ENCODE measurements around the gene QPCT. TPM values are rescaled to one million over a fixed set of nuclear protein-coding genes. Genes with fewer than 3 reads are reported as not detected.
"Not testable (repeated sequence)": the region's sequence is repeated elsewhere in the genome, so short reads cannot be mapped to it uniquely, and the experiment has no call there.

Gene QPCT
- total RNA-seq, 1 donor from 2014 or later, result 2.7 TPM

DNA sequence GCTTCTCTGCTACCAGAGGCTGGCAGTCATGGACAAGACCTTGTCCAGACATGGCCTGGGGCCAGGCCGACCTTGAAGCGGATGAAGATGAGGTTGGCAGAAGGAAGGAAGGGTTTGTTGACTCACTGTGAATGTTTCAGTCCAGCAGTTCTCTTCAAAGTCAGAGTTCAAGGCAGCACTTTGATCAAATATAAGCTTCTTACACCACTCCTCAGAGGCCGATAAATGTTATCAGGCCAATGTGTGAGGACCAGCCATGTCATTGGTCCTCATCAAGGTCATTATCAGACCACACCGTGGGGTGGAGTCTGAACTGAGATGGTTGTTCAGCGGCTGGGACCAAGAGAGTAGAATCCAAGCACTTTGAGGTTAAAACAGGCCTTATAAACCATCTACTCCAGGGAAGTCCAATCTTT, 35.5 kb downstream of the QPCT start:
- no peaks in the 10 kb centered on the region for H3K36me3 Mint-ChIP-seq (ENCODE audit: insufficient read depth)
- H3K27ac Mint-ChIP-seq, result no peak overlapping the region
- H3K9me3 Mint-ChIP-seq (ENCODE audit: low read depth), result no peaks in the 10 kb centered on the region
- no peaks in the 10 kb centered on the region for H3K4me1 Mint-ChIP-seq (ENCODE audit: low read depth)
- no peak overlapping the region for H3K4me3 Mint-ChIP-seq (ENCODE audit: low read depth)
- peaks cover 8% of the 10 kb centered on the region for H3K27me3 Mint-ChIP-seq
- TF ChIP-seq CTCF (IDR thresholded peaks at IDR 0.05; ENCODE audit: unreplicated experiment), result no peak
- no peak for DNase-seq (ENCODE audit: low spot score, unreplicated experiment)

GRCh38 chr2:37380787-37381186, 36.4 kb downstream of the QPCT start:
- H3K4me3 Mint-ChIP-seq (ENCODE audit: low read depth); H3K4me1 Mint-ChIP-seq (ENCODE audit: low read depth); H3K27me3 Mint-ChIP-seq; H3K9me3 Mint-ChIP-seq (ENCODE audit: low read depth); H3K27ac Mint-ChIP-seq; DNase-seq (ENCODE audit: low spot score, unreplicated experiment); H3K36me3 Mint-ChIP-seq (ENCODE audit: insufficient read depth): not testable (repeated sequence)

DNA sequence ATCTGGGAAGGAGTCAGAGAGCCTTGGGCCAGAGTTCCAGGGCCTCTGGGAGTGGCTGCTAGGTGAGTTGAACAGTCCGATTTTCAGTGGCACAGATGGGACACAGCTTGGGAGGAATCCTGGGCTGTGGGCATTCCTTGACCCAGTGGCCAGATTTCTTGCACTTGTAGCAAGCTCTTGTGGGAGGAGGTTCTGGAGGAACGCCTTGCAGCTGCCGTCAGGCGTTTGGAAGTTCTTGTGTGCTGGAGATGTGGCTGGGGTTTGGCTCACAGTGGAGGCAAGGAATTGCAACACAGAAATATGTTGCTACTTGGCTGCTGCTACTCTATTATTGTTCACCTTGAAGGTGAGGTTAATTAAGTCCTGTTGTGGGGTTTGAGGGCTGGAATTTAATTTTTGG, 39.8 kb downstream of the QPCT start:
- H3K4me1 Mint-ChIP-seq (ENCODE audit: low read depth); DNase-seq (ENCODE audit: low spot score, unreplicated experiment); H3K9me3 Mint-ChIP-seq (ENCODE audit: low read depth); H3K4me3 Mint-ChIP-seq (ENCODE audit: low read depth); H3K36me3 Mint-ChIP-seq (ENCODE audit: insufficient read depth); H3K27me3 Mint-ChIP-seq; H3K27ac Mint-ChIP-seq: not testable (repeated sequence)

DNA sequence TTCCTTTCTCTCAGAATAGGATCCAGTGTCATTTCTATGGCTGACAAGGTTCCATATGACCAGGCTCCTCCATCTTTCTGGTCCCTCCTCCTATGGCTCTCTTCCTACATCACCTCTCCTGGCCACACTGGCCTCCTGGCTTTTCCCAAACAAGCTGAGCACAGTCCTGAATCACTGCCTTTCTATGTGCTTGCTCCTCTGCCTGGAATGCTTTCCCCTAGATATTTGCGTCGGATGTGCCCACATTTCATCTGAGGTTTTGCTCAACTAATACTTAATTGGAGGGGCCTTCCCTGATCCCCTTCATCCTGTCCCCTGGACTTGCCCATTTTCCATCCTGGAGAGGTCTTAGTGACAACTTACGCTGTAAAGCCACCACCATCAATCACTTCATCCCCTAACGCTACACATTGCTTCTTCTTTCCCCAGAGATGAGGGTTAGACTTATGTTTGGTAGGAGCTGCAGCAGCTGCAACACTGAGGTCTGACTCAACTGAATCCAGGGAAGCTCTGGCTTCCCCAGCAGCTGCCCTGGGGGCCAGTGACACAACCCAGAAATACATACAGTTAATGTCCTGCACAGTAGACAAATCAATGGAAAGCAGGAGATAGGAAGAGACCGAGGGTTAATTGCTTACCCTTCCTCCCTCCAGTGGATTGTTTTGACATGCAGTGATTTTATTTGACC, 42.9 kb downstream of the QPCT start:
- no peak for DNase-seq (ENCODE audit: low spot score, unreplicated experiment)
- Mint-ChIP-seq H3K9me3 (ENCODE audit: low read depth) (no peaks in the 10 kb centered on the region), H3K4me1 (ENCODE audit: low read depth) (no peaks in the 10 kb centered on the region)

DNA sequence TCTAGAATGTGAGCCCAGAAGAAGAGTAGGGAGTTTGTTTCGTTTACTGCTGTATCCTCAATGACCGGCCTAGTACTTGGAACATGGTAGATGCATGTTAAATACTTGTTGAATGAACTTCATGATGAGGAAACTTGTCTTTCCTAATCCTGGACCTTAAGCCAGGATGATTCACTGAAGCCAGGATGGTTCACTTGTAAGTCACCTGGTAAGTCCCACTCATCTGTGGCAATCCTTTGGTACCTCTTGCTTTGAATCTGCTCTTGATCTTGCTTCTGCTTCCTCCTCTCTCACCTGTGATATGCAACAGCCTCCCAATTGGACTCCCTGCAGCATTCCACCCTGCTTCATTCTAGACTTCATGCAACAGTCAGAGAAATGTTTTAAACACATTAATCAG, 43.6 kb downstream of the QPCT start:
- Mint-ChIP-seq H3K36me3 (ENCODE audit: insufficient read depth) (no peaks in the 10 kb centered on the region), H3K4me3 (ENCODE audit: low read depth) (no peak overlapping the region), H3K4me1 (ENCODE audit: low read depth) (no peaks in the 10 kb centered on the region), H3K9me3 (ENCODE audit: low read depth) (no peaks in the 10 kb centered on the region), H3K27me3 (peaks cover 5% of the 10 kb centered on the region), H3K27ac (no peak overlapping the region)
- TF ChIP-seq CTCF (IDR thresholded peaks at IDR 0.05; ENCODE audit: unreplicated experiment), result no peak
- no peak for DNase-seq (ENCODE audit: low spot score, unreplicated experiment)

More for the DNA sequence above, 42.9 kb downstream of the QPCT start:
- Mint-ChIP-seq H3K4me3 (ENCODE audit: low read depth) (no peak overlapping the region), H3K27me3 (peaks cover 5% of the 10 kb centered on the region), H3K36me3 (ENCODE audit: insufficient read depth) (no peaks in the 10 kb centered on the region), H3K27ac (no peak overlapping the region)
- no peak for TF ChIP-seq CTCF (IDR thresholded peaks at IDR 0.05; ENCODE audit: unreplicated experiment)

DNA sequence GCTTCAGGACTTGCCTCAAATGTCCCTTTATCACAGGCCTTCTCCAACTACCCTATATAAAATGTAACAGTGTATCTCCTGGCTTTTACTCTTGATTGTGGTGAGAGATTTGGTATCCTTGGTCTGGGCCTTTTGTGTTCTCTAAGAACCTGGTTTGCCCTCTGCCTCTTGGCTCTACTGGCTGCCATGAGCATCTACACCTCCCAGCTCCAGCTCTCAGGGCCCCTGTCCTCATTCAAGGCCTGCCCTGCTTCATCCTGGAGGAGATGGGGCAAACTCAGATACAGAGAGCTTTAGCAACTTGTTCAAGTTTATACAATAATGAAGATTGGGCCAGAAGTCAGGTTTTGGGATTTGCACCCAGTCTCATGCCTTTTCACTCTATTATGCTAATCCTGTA, 45.0 kb downstream of the QPCT start:
- H3K36me3 Mint-ChIP-seq (ENCODE audit: insufficient read depth), result no peaks in the 10 kb centered on the region
- H3K27me3 Mint-ChIP-seq, result peaks cover 5% of the 10 kb centered on the region
- no peaks in the 10 kb centered on the region for H3K4me1 Mint-ChIP-seq (ENCODE audit: low read depth)
- no peak for DNase-seq (ENCODE audit: low spot score, unreplicated experiment)
- H3K4me3 Mint-ChIP-seq (ENCODE audit: low read depth), result no peak overlapping the region
- H3K27ac Mint-ChIP-seq, result no peak overlapping the region
- no peaks in the 10 kb centered on the region for H3K9me3 Mint-ChIP-seq (ENCODE audit: low read depth)
- TF ChIP-seq CTCF (IDR thresholded peaks at IDR 0.05; ENCODE audit: unreplicated experiment), result no peak

Data from progenitor cell of endocrine pancreas (in vitro differentiated cells).